Keratinocyte (primary cell): ENCODE results near the gene PARPBP. TPM values are rescaled to one million over a fixed set of nuclear protein-coding genes. Genes with fewer than 3 reads are reported as not detected.

Source experiments
- DNase-seq: peaks from one replicate; pipeline ENCODE4 v3.0.0-alpha.2; 2011; ENCODE audit warnings: low read depth, missing footprints, low spot score
- FAIRE-seq: peaks from 2 replicates; lab custom pipeline; 2011; peaks lifted over from hg19 to GRCh38; lab: Jason Lieb, UNC
- H2AFZ ChIP-seq: 2 replicates; pipeline ENCODE4 v1.6.0; 2012; ENCODE audit warnings: low read length, control low read depth, inconsistent platforms; ENCODE audit not compliant: control insufficient read depth
- H3K27ac ChIP-seq: 2 replicates; pipeline ENCODE4 v1.5.1; 2011; ENCODE audit warnings: low read length; ENCODE audit not compliant: control insufficient read depth, insufficient read depth
- H3K27me3 ChIP-seq: 3 replicates; pipeline ENCODE4 v1.6.0; 2011; ENCODE audit warnings: low read length; ENCODE audit not compliant: control insufficient read depth, insufficient read depth; ENCODE audit errors: extremely low read depth
- H3K36me3 ChIP-seq, 2 experiments: 2 replicates in 1 of 2; 3 replicates in 1 of 2; pipeline ENCODE4 v1.5.1; 2011; ENCODE audit warnings: low read length in 2 of 2, mild to moderate bottlenecking in 1 of 2; ENCODE audit not compliant: control insufficient read depth in 2 of 2, insufficient read depth in 2 of 2; ENCODE audit errors: extremely low read depth in 1 of 2
- H3K4me1 ChIP-seq: 3 replicates; pipeline ENCODE4 v1.5.1; 2011; ENCODE audit warnings: low read length; ENCODE audit not compliant: control insufficient read depth, insufficient read depth; ENCODE audit errors: extremely low read depth
- H3K4me2 ChIP-seq: 3 replicates; pipeline ENCODE4 v1.6.0; 2011; ENCODE audit warnings: low read depth, low read length; ENCODE audit not compliant: control insufficient read depth, insufficient read depth; ENCODE audit errors: extremely low read depth
- H3K4me3 ChIP-seq, 3 experiments: fragments of 200-600 bp in 1 of 3; sonication (generic) in 1 of 3; 2 replicates in 2 of 3; 3 replicates in 1 of 3; pipeline ENCODE4 v1.5.1; 2011 to 2016; ENCODE audit warnings: low read length in 3 of 3, mild to moderate bottlenecking in 3 of 3, control low read depth in 2 of 3, inconsistent platforms in 1 of 3, low read depth in 1 of 3, mixed read lengths in 1 of 3, mixed run types in 1 of 3, moderate library complexity in 1 of 3; ENCODE audit not compliant: control insufficient read depth in 2 of 3, insufficient read depth in 2 of 3; ENCODE audit errors: extremely low read depth in 1 of 3
- H3K79me2 ChIP-seq: 2 replicates; pipeline ENCODE4 v1.6.0; 2012; ENCODE audit warnings: low read length; ENCODE audit not compliant: control insufficient read depth, insufficient read depth
- H3K9ac ChIP-seq: 3 replicates; pipeline ENCODE4 v1.6.0; 2011; ENCODE audit warnings: low read length; ENCODE audit not compliant: control insufficient read depth, insufficient read depth; ENCODE audit errors: extremely low read depth
- H3K9me1 ChIP-seq: 3 replicates; pipeline ENCODE4 v1.6.0; 2011; ENCODE audit warnings: low read length; ENCODE audit not compliant: control insufficient read depth, insufficient read depth; ENCODE audit errors: extremely low read depth
- H3K9me3 ChIP-seq: 2 replicates; pipeline ENCODE4 v1.5.1; 2012; ENCODE audit warnings: low read depth, low read length; ENCODE audit not compliant: control insufficient read depth
- H4K20me1 ChIP-seq: 3 replicates; pipeline ENCODE4 v1.6.0; 2011; ENCODE audit warnings: low read length; ENCODE audit not compliant: control insufficient read depth, insufficient read depth; ENCODE audit errors: extremely low read depth
- EZH2 ChIP-seq: IDR thresholded peaks from one replicate; pipeline ENCODE4 v1.6.1; 2012; ENCODE audit warnings: inconsistent platforms, mild to moderate bottlenecking, low read length, moderate library complexity
- dilution Hi-C: fragments of 300-500 bp; cut with MboI; formaldehyde crosslinking; loops from one replicate; pipeline ENCODE4 v1.7.0; 2020; ENCODE audit warnings: low sequenced_read_pairs; ENCODE audit not compliant: extremely low pct_ligation_motif_present
- polyA plus RNA-seq, 5 experiments: library from polyadenylated mRNA; depleted of rRNA in 3 of 5; stranded (reverse) in 3 of 5; stranded (forward) in 1 of 5; unstranded in 1 of 5; fragments of >200 nt; gene quantifications; 1 replicate in 1 of 5; 2 replicates in 3 of 5; 3 replicates in 1 of 5; pipeline versions ENCODE4 v1.2.1 to v1.2.3, GENCODE V29; 2011 to 2012; ENCODE audit warnings: missing spikeins in 2 of 5, low read depth in 1 of 5, low replicate concordance in 1 of 5
- TF ChIP-seq, protein P1 (sequence below), 3 experiments: IDR thresholded peaks in 1 of 3; conservative IDR thresholded peaks in 1 of 3; optimal IDR thresholded peaks in 1 of 3; 2 replicates in 2 of 3; 3 replicates in 1 of 3; pipeline versions ENCODE3 to v1.5.1; 2011; ENCODE audit warnings: low read length in 3 of 3, mild to moderate bottlenecking in 3 of 3, moderate library complexity in 2 of 3, control low read depth in 1 of 3, inconsistent platforms in 1 of 3; ENCODE audit not compliant: insufficient read depth in 2 of 3; ENCODE audit errors: extremely low read depth in 1 of 3

PARPBP gene
- polyA plus RNA-seq, 1 donor (not counting 4 experiments of a cell fraction or from before 2014, with no cell fraction given) = 9.1 TPM

DNA sequence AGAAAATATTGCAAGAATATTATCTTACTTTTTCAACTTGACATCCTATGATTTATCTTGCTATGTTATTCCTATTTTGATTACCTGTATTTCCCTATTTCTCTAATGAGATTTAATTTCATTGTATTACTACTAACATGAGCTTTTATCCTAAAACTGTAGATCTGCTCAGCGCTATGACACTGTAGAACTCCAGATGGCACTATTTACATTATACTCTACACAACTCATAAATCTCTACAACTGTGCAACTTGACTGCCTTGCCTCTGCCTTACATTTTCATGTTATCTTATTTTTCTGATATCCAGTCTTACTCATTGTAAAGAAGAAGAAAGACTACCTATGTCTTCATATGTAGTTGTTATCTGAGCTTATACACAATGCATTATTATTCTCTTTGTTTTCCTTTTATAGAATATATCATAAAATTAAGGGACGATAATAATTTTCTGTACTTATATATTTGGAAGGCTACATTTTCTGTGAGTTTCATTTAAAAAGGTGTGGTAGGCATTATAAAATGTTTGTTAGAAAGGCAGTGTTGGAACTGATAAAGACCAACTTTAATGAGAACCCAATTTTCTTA, 24.2 kb upstream of the PARPBP start:
- Histone ChIP-seq H3K79me2 (no peaks in the 10 kb centered on the region), H3K9me1 (no peaks in the 10 kb centered on the region), H4K20me1 (no peaks in the 10 kb centered on the region), H3K9ac (no peak overlapping the region), H3K36me3 (peaks cover 2 to 13% of the 10 kb centered on the region in 2 experiments), H2AFZ (no peak overlapping the region), H3K4me2 (no peak overlapping the region), H3K27ac (no peak overlapping the region), H3K4me1 (no peaks in the 10 kb centered on the region), H3K9me3 (no peaks in the 10 kb centered on the region), H3K27me3 (no peaks in the 10 kb centered on the region), H3K4me3 (no peak overlapping the region)
- DNase-seq = no peak
- no peak for FAIRE-seq
- dilution Hi-C loops = no loop called here
- TF ChIP-seq, protein P1, sequence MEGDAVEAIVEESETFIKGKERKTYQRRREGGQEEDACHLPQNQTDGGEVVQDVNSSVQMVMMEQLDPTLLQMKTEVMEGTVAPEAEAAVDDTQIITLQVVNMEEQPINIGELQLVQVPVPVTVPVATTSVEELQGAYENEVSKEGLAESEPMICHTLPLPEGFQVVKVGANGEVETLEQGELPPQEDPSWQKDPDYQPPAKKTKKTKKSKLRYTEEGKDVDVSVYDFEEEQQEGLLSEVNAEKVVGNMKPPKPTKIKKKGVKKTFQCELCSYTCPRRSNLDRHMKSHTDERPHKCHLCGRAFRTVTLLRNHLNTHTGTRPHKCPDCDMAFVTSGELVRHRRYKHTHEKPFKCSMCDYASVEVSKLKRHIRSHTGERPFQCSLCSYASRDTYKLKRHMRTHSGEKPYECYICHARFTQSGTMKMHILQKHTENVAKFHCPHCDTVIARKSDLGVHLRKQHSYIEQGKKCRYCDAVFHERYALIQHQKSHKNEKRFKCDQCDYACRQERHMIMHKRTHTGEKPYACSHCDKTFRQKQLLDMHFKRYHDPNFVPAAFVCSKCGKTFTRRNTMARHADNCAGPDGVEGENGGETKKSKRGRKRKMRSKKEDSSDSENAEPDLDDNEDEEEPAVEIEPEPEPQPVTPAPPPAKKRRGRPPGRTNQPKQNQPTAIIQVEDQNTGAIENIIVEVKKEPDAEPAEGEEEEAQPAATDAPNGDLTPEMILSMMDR (optimal IDR thresholded peaks at IDR 0.05 in 1 of 3, IDR thresholded peaks at IDR 0.05 in 1 of 3, conservative IDR thresholded peaks at IDR 0.05 in 1 of 3; ENCODE audit: extremely low read depth in 1 of 3, insufficient read depth in 2 of 3, low read length in 3 of 3) = peak in 2 of 3 experiments; percentile 26 to 59
- TF ChIP-seq EZH2 = no peak

DNA sequence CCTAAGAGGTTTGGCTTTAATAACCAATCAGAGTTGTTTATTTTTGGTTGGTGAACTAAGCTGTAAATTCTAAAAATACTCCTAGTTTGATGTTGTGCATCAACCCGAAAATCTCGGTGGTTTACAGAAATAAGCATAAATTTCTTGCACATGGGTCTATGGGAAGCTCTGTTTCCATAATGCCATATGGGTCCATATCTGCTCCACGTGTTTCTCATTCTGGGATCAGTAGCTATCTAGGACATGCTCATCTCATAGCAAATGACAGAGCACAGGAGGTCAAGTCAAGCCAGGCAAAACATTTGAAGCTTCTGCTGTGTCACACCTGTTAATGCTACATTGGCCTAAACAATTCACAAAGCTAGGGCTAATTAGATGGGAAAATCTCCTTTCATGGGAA, 23.1 kb upstream of the PARPBP start:
- Histone ChIP-seq H3K4me1 (no peaks in the 10 kb centered on the region), H2AFZ (no peak overlapping the region), H4K20me1 (no peaks in the 10 kb centered on the region), H3K36me3 (peaks cover 2 to 13% of the 10 kb centered on the region in 2 experiments), H3K4me3 (no peak overlapping the region), H3K27me3 (no peaks in the 10 kb centered on the region), H3K79me2 (no peaks in the 10 kb centered on the region), H3K9ac (no peak overlapping the region), H3K9me3 (no peaks in the 10 kb centered on the region), H3K27ac (no peak overlapping the region), H3K4me2 (no peak overlapping the region), H3K9me1 (no peaks in the 10 kb centered on the region)
- FAIRE-seq (no peak), DNase-seq (no peak)
- dilution Hi-C loops = no loop called here
- TF ChIP-seq, protein P1 (optimal IDR thresholded peaks at IDR 0.05 in 1 of 3, IDR thresholded peaks at IDR 0.05 in 1 of 3, conservative IDR thresholded peaks at IDR 0.05 in 1 of 3; ENCODE audit: extremely low read depth in 1 of 3, insufficient read depth in 2 of 3, low read length in 3 of 3) = no peak
- no peak for TF ChIP-seq EZH2
